HG03442 (cell line): ENCODE measurements around the gene TLDC2.
"Not testable (repeated sequence)": the region's sequence is repeated elsewhere in the genome, so short reads cannot be mapped to it uniquely, and the experiment has no call there.

ENCODE experiments used
- ATAC-seq: cut with Tn5 transposase; IDR thresholded peaks from one replicate; pipeline ENCODE4 v1.9.1; 2021; ENCODE audit warnings: mild to moderate bottlenecking, moderate library complexity; ENCODE audit not compliant: unreplicated experiment

The TLDC2 gene

GRCh38 chr20:36904690-36905089 is 28.8 kb downstream of the TLDC2 start:
- ATAC-seq: no peak

- ATAC-seq: not testable (repeated sequence)
Observed at GRCh38 chr20:36905566-36905965, 29.6 kb downstream of the TLDC2 start.

DNA sequence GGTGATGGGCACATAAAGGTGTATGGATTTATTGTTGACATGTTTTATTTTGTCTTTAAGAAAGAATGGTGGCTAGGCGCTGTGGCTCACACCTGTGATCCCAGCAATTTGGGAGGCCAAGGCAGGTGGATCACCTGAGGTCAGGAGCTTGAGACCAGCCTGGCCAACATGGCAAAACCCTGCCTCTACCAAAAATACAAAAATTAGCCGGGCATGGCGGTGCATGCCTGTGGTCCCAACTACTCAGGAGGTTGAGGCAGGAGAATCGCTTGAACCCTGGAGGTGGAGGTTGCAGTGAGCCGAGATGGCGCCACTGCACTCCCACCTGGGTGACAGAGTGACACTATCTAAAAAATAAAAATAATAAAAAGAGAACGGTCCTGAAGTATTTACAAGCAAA is 30.1 kb downstream of the TLDC2 start:
- not testable (repeated sequence) for ATAC-seq

GRCh38 chr20:36908603-36909002 is 32.7 kb downstream of the TLDC2 start:
- no peak for ATAC-seq

GRCh38 chr20:36916199-36916598 is 40.3 kb downstream of the TLDC2 start:
- ATAC-seq: no peak

DNA sequence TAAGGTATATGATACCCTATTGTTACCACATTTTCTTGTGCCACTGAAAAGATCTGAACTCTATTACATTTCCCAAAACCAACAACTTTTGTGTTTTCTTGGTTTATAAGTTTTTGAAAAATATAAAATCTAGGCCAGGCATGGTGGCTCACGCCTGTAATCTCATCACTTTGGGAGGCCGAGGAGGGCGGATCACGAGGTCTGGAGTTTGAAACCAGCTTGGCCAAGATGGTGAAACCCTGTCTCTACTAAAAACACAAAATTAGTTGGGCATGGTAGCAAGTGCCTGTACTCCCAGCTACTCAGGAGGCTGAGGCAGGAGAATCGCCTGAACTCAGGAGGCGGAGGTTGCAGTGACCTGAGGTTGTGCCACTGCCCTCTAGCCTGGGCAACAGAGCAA is 41.3 kb downstream of the TLDC2 start:
- no peak for ATAC-seq

- no peak for ATAC-seq
Observed at GRCh38 chr20:36917943-36918342, 42.0 kb downstream of the TLDC2 start.

GRCh38 chr20:36919715-36920333 is 43.9 kb downstream of the TLDC2 start:
- ATAC-seq: no peak

DNA sequence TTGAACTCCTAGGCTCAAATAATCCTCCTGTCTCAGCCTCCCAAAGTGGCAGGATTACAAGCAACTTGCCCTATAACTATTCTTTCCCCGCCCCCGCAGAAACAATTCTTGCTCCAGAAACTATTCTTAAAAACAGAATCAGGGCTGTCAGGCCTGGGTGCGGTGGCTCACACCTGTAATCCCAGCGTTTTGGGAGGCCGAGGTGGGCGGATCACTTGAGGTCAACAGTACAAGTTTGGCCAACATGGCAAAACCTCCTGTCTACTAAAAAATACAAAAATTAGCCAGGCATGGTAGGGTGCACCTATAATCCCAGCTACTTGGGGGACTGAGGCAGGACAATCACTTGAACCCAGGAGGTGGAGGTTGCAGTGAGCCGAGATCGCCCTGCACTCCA is 44.4 kb downstream of the TLDC2 start:
- no peak for ATAC-seq

DNA sequence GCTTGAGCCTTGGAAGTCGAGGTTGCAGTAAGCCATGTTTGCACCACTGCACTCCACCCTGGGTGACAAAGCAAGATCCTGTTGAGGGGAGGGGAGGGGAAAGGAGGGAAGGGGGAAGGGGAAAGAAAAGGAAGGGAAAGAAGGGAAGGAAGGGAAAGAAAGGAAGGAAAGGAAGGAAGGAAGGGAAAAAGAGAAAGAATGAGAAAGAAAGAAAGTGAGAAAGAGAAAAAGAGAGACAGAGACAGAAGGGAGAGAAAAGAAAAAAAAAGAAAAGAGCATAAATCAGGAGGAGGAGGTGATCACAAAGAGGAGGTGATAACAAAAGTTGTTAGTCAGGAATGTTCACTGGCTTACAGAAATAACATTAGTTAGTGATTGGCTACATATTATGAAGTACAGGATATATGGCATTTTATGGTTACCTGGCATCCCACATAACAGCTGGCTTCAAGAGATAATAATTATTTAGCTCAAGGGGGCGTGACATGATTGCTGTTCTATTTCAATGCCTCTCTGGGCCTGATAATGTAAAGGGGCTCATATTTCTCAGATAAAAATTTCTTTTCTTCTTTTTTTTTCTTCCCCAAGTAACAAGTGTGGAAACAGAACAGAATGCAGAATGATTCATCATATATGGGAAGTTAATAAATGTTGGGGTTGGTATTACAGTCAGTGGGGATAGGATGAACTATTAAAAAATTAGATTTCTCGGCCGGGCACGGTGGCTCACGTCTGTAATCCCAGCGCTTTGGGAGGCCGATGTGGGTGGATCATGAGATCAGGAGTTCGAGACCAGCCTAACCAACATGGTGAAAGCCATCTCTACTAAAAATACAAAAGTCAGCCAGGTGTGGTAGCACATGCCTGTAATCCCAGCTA is 48.5 kb downstream of the TLDC2 start:
- ATAC-seq: no peak

- ATAC-seq: no peak
Observed at GRCh38 chr20:36925234-36925633, 49.3 kb downstream of the TLDC2 start.

DNA sequence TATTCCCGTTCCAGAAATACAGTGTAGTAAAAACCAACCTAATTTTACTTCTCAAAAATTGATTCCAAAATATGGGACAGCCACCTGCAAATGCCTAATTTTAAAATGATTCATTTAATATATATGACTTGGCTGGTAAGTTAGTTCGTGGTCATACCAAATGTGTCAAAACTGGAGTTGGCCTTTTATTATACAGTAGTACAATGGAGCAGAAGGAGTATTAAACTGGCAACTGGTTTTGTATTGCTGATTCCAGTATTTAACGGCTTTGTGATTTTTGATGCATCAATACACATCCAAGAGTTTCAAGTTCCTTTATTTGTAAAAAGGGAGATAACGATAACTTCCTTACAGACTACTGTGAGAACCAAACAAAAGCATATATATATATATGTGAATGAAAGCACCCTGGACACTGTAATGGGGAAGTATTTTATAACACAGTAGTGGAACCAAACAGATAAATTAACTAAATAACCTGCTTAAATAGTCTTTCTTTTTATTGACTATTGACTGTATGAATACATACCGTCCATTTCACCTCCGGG is 50.8 kb downstream of the TLDC2 start:
- ATAC-seq: no peak

- no peak for ATAC-seq
Observed at GRCh38 chr20:36927704-36928103, 51.8 kb downstream of the TLDC2 start.

DNA sequence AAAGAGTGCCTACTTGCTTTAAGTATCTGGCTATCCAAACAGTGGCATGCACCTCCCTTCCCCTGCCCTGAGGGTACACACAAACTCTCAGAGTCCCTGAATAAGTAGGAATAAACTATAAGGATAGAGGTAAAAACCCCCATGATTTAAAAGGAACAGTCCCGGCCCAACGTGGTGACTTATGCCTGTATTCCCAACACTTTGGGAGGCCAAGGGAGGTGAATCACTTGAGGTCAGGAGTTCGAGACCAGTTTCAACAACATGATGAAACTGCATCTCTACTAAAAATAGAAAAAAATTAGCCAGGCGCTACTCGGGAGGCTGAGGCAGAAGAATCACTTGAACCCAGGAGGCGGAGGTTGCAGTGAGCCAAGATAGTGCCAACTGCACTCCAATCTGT is 53.4 kb downstream of the TLDC2 start:
- ATAC-seq: no peak

DNA sequence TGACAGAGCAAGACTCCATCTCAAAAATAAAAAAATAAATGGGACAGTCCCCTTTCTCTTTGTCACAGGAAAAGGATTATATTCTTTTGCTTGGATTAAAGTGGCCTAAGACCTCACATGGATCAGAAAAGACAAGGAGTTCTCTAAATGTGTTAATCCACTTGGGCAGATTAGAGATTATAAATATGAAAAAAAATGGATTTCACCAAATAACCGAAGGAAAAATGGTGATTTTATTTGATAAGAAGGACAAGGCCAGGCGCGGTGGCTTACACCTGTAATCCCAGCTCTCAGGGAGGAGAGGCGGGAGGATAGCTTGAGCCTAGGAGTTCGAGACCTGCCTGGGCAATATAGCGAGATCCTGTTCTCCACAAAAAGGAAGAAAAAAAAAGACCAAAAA is 53.8 kb downstream of the TLDC2 start:
- ATAC-seq: no peak

DNA sequence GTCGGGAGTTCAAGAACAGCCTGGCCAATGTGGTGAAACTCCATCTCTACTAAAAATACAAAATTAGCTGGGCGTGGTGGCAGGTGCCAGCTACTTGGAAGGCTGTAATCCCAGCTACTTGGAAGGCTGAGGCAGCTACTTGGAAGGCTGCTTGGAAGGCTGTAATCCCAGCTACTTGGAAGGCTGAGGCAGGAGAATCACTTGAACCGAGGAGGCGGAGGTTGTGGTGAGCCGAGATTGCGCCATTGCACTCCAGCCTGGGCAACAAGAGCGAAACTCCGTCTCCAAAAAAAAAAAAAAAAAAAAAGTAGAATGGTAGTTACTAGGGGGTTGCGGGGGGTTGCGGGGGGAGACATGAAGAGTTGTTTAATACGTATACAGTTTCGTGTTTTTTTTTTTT is 56.1 kb downstream of the TLDC2 start:
- not testable (repeated sequence) for ATAC-seq

GRCh38 chr20:36932476-36933426 is 56.8 kb downstream of the TLDC2 start:
- no peak for ATAC-seq

- ATAC-seq: not testable (repeated sequence)
Observed at GRCh38 chr20:36933571-36933970, 57.6 kb downstream of the TLDC2 start.

DNA sequence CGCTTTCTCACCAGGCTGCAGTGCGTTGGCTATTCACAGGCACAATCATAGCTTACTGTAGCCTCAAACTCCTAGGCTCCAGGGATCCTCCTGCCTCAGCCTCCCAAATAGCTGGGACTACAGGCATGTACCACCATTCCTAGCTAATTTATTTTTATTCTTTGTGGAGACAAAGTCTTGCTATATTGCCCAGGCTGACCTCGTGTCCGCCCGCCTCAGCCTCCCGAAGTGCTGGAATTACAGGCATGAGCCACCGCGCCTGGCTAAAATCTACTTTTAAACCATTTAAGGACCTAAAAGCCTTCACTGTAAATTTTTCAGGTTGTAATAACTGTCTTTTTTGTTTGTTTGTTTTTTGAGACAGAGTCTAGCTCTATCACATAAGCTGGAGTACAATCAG is 60.4 kb downstream of the TLDC2 start:
- ATAC-seq: no peak

DNA sequence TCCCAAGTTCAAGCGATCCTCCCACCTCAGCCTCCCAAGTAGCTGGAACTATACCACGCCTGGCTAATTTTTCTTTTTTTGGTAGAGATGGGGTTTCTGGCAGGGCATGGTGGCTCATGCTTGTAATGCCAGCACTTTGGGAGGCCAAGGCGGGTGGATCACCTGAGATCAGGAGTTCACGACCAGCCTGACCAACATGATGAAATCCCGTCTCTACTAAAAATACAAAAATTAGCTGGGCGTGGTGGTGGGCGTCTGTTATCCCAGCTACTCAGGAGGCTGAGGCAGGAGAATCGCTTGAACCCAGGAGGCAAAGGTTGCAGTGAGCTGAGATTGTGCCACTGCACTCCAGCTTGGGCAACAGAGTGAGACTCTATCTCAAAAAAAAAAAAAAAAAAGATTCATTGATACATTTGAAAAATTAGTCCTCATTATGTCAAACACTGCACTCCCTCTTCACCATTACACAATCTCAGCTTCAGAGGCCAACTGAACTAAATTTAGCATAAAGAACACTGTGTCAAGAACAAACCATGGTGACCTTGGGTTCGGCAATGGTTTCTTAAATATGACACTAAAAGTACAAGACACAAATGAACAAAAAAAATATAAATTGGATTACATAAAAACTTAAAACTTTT is 60.9 kb downstream of the TLDC2 start:
- not testable (repeated sequence) for ATAC-seq

DNA sequence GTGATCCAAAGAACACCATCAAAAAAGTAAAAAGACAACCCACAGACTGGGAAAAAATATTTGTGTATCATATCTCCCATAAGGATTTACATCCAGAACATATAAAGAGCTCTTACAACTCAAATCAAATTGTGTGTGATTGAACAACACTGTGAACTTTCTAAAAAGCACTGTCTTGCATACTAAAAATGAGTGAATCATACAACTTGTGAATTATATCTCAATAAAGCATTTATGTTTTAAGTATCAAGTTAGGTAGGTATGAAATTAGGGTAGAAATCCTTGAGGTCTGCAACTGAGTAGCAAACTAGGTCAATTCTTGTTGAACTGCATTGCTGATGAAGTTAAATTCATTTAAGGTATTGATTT is 61.4 kb downstream of the TLDC2 start:
- no peak for ATAC-seq
